ENCODE results near the gene UNK.

DNA sequence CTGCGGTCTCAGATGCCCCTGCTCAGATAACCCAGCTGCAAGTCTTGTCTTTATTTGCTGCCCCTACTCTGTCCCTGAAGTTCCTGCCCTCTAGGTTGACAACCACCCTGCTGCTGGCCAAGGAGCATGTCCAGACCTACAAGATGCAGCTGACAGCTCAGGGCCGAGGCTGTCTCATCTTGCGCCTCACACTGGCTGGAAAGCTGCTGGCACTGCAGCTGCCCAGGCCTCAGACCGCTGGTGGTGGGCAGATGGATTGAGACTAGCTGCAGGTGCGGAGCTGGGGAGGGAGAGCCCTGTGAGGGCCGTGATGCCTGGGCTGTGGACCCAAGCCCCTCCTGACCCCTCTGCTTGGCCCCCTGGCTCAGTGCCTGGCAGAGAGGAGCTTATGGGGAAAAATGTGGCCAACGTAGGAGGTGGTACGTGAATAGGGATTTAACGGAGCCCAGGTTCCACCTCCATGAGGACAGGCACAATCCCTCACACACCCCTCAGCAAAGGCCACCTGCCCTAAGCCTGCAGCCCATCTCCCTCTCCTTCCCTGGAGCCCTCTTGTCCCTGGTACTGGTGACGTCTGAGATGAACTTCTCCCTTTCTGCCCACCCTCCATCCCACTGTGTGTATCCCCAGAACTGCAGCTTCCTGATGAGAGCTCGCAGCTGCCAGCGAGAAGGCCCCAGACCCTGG, 11.3 kb upstream of the UNK start:
- TF ChIP-seq, protein P1, sequence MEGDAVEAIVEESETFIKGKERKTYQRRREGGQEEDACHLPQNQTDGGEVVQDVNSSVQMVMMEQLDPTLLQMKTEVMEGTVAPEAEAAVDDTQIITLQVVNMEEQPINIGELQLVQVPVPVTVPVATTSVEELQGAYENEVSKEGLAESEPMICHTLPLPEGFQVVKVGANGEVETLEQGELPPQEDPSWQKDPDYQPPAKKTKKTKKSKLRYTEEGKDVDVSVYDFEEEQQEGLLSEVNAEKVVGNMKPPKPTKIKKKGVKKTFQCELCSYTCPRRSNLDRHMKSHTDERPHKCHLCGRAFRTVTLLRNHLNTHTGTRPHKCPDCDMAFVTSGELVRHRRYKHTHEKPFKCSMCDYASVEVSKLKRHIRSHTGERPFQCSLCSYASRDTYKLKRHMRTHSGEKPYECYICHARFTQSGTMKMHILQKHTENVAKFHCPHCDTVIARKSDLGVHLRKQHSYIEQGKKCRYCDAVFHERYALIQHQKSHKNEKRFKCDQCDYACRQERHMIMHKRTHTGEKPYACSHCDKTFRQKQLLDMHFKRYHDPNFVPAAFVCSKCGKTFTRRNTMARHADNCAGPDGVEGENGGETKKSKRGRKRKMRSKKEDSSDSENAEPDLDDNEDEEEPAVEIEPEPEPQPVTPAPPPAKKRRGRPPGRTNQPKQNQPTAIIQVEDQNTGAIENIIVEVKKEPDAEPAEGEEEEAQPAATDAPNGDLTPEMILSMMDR (CRISPR knock-in tag; IDR thresholded peaks at IDR 0.05), result peak; percentile 27; the same call in 1 of the 2 replicates
- no peak for TF ChIP-seq ARNT2 (CRISPR knock-in tag; IDR thresholded peaks at IDR 0.05; ENCODE audit: low read depth)
- TF ChIP-seq JUND (CRISPR knock-in tag; IDR thresholded peaks at IDR 0.05), result no peak
- no peak for TF ChIP-seq SIN3A (IDR thresholded peaks at IDR 0.05; ENCODE audit: borderline replicate concordance, low read depth, low read length)
- no peak for TF ChIP-seq BRCA1 (CRISPR knock-in tag; IDR thresholded peaks at IDR 0.05)
- no peak for TF ChIP-seq RAD21 (CRISPR knock-in tag; IDR thresholded peaks at IDR 0.05)
- TF ChIP-seq ZNF350 (CRISPR knock-in tag; IDR thresholded peaks at IDR 0.05; ENCODE audit: borderline replicate concordance, low read depth), result no peak
- TF ChIP-seq ZNF747 (CRISPR knock-in tag; IDR thresholded peaks at IDR 0.05; ENCODE audit: borderline replicate concordance), result no peak
- TF ChIP-seq POLR2A (IDR thresholded peaks at IDR 0.05; ENCODE audit: insufficient read depth in 1 of 2, low read depth in 2 of 2, low read length in 2 of 2), result no peak

All from HepG2 (cell line).